Stimulated activated CD8-positive, alpha-beta memory T cell treated with anti-CD3 and anti-CD28 coated beads, Interleukin-15, amount 100 ng/mL, for 4 hours (primary cell): ENCODE results near the gene GPR37L1.
A peak's percentile ranks its signal among the peaks of the same experiment; 100 is the strongest.
"Not testable (repeated sequence)": the region's sequence is repeated elsewhere in the genome, so short reads cannot be mapped to it uniquely, and the experiment has no call there.

Experiments used
- DNase-seq, 2 donors: peaks; one replicate each; pipeline ENCODE4 v3.0.0-alpha.2; 2020; ENCODE audit warnings: low read depth in 2 of 2

The GPR37L1 gene

DNA sequence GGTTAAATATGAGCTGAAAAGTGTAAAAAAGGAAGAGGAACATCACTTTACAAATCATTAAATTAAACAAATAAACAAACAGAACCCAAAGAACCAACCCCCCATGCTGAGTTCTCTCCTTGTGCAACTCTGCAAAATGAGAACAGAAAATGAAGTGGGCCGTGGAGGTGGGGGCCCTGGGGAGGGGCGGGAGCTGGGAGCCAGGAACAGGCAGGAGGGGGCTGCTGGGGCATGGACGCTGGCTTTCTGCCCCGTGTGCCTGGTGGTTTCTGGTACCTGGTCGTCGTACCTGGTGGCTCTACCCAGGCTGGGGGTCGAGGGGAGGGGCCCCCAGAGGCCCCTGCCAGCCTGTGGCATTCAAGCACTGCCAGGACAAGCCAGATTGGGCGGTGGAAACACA is 10.8 kb downstream of the GPR37L1 start:
- DNase-seq: no peak

DNA sequence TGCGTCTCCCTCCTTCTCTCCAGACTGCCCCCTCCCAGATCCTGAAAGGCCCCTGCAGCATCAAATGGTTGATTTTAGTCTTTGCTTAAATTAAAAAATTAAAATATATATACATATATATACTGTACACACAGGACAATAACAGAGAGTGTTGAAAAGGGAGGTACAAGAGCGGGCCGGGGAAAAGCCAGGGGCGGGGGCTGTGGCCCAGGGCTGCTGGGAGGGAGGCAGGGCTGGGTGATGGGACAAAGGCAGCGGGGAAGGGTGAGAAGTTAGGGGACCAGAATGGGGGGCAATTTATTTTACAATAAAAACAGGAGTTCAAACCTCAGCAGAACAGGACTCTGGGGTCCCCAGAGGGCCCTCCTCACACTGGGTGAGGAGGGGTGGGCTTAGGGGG is 11.3 kb downstream of the GPR37L1 start:
- DNase-seq: no peak

DNA sequence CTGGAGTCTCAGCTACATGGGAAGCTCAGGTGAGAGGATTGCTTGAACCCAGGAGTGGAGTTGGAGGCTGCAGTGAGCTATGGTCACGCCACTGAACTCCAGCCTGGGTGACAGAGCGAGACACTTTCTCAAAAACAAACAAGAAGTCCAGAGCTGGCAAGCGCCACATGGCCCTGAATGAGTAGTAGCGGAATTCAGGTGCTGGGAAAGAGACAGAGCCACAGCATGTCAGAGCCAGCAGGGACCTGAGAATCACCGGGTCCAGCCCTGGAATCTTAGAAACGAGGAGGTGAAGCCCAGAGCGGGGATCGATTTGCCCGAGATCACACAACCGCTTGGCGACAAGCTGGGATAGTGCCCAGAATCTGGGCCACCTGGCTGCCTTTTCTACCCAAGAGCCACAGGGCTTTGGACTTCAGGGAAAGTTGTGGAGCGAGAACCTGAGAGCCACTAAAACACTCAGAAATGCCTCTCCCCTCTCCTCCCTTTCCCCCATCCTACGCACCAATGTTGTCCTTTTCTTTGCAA is 12.0 kb downstream of the GPR37L1 start:
- DNase-seq: no peak

DNA sequence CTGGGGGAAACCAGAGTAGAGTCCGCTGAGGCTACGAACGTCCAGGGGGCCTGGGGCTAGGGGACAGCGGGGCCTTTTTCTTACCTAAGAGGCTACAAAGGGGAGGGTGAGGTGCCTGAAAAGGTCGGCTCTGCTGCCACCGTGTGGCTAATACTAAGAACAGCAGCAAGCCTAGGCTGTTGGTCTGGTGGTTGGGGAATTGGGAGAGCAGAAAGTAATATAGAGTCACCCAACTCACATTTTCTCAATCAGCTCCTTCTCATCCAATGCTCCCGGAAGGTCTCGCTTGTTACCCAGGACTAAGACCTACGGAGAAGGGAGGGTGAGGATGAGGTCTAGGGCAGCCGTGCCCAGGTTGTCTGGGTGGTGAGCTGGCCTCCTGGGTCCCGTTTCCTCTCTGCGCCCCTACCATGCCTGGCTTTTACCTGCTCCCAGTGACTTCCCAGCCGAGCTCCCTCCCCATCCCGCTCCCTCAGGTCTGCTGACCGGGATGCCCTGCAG is 12.6 kb downstream of the GPR37L1 start:
- DNase-seq: no peak

DNA sequence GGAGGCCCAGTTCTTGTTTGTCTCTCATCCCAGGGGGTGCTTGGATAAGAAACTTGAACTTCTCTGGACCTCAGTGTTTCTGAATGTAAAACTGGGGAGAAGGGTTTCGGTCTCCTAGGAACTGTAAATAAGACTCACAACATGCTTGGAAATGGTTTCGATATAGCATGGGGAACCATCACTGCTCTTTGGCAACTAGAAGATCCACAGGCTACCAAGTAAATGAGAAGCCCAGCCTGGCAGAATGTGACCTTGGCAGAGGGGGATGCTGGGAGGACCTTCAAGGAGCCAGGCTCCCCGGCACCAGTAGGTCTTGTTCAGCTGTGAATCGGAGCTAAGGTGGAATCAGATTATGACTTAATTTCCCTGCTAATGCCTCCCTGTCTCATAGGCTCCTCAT is 18.1 kb downstream of the GPR37L1 start:
- no peak for DNase-seq

DNA sequence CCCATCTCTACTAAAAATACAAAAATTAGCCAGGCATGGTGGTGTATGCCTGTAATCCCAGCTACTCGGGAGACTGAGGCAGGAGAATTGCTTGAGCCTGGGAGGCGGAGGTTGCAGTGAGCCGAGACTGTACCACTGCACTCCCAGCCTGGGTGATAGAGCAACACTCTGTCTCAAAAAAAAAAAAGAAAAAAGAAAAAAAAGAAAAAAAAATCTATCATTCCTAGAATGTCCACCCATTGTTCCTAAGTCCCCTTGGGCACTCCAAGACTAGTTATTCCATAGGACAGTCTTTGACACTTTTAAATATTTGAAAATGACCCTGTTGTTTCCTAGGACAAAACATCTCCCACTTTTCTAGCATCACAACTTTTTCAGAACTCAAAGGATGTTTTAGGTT is 18.8 kb downstream of the GPR37L1 start:
- DNase-seq: not testable (repeated sequence)

DNA sequence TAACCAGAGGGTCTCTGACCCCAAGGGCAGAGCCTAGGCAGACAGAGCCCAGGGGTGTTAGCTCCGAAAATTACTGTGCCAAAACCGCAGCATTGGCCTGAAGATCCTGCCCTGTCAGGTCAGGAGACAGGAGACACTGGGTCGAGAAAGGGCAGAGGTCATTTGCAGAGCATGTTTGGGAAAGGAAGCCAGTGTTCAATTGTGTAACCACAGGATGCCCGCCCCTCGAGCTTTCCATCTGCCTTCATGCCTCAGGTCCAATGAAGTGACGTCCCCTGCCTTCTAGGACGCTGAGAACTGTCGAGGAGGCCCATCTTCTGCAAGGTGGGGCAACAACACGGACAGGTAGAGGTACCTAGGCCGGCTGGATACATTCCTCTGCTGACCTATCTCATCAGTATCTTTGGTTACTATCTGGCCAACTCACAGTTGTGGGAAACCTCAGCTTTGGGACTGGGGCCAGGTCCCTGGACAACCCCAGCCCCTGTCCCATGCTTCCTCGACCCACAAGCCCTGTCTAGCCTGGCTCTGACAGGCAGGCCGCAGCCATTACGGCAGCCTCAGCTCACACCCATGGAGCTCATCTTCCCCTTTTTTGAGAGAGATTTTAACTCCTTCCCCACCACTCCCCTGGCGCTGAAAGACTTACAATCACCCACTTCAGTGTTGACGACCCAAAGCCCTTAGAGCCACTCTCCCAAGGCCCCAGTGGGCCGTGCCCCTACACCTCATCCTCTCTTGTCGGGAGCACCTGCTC is 20.5 kb downstream of the GPR37L1 start:
- DNase-seq: no peak

DNA sequence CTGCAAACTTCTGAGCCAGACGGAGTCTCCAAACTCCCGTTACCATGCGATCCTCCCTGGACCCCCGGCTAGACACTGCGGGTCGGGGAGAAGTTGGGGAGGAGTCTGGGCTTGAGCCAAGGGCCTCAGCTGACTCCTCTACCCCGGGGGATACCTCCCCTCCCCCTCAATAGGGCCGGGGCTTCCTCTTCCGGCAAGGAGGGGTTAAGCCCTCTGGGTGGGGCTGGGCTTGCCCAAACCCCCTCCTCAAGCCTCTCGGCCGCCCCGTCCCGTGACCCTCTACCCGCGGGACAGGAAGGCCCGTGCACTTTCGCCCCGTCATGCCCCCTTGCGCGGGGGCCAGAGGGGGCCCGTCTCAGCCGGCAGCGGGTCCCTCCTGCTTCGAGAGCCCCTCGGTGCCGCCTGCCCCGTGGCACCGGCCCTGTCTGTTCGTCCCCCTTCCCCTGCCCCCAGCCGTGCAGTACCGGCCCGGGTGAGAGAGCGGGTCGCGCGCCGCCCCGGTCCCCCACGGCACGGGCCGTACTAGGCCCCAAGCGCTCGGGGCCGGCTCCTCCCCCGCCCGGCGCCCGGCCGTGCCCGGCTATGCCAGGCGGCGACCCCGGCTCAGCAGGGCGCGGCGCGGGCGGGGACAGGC is 21.2 kb downstream of the GPR37L1 start:
- DNase-seq: no peak

DNA sequence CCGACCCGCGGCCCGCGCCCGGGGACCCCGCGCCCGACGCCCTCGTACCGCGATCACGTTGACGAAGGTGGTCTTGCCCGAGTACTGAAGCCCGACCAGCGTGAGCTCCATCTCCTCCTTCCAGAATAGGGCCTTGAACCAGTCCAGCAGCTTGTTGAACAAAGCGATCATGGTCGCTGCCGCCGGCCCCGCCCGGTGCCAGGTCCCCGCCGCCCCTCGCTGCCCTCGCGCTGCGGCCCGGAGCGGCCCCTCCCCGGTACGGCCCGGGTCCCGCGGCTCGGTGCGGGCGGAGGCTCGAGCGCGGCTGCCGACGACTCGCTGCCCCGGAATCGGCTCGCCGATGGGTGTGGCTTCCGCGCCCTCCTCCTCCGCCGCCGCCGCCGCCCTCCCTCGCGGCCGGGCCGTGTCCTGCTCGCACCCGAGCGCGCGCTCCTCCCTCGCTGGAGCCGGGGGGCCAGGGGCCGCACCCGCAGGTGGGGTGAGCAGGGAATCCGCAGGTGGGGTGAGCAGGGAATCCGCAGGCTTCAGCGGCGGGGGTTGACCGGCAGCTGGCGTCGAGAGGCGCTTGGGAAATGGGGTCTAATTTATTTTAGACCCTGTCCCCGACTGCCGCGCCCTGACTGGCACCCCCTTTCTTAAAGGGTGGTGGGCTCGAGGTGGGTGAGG is 21.8 kb downstream of the GPR37L1 start, which contains the start of gene ARL8A:
ARL8A (minus strand) TSS at position 336 of the 666 bp plus-strand sequence; CDS start at position 171, 165 bp downstream.
- DNase-seq: peak in 1 of 2 donors; percentile 45

DNA sequence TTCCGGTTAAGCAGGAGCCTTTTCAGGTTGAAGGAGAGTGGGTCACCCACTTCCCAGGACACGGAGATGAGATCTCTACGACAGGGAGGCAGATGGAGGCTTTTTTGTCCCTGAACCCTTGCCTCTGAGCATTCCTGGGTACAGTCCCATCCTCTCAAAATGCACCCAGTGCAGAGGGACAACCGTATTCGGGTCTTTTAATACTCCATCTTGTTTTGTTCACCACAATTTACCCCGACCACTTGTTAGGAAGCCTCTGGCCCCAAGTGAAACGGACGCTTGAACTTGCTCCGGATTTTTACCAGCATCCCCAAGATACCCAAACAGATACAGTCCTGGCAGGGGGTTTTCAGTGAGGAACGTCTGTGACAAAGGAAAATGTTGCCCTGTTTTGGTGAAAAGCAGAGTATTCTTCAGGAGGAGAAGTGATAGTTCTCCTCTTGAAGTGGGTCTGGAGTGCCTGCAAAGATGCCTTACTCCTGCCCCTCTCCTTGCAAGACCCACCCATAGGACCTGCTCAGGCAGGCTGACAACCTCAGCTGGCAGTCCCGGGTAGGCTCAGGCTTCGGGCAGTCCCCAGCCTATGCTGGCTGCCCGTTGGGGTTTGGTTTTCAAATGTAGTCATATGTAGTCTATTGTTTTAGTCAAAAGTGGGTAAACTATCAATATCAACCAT is 22.5 kb downstream of the GPR37L1 start:
- no peak for DNase-seq

DNA sequence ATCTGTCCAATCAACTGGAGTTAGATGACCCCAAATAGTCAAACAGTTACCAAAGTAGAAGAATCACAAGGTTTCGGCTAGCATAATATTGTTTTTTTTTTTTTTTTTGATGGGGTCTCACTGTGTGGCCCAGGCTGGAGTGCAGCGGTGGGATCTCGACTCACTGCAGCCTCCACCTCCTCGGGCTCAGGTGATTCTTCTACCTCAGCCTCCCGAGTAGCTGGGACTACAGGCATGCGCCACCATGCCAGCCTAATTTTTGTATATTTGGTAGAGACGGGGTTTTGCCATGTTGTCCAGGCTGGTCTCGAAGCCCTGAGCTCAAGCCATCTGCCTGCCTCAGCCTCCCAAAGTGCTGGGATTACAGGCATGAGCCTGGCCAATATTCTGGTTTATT is 23.0 kb downstream of the GPR37L1 start:
- not testable (repeated sequence) for DNase-seq

DNA sequence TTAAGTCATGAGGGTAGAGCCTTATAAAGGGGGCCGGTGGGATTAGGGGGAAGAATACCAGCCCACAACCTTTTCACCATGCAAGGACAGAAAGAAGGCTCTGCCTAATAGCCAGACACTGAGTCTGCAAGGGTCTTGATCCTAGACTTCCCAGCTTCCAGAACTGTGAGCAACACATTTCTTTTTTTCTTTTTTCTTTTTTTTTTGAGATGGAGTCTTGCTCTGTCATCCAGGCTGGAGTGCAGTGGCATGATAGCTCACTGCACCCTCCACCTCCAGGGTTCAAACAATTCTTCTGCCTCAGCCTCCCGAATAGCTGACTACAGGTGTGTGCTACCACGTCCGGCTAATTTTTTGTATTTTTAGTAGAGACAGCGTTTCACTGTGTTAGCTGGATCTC is 23.6 kb downstream of the GPR37L1 start:
- no peak for DNase-seq

DNA sequence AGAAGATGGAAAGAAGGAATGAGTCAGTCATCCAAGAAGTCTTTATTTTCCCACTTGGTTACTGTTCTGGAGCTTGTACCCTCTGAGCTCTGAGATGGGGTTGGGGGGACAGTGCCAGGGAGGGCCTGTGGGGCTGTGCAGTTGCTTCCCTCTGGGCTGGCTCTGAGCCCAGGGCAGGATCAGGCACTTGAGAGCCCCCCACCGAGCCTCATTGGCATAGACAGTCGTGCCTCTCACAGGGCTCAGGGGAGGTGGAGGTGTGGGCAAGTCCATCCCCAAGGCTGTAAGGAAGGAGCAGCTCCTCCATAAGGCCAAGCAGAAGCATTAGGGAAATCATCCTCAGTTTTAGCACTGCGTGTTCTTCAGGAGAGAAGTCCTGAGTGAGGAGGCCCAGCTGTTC is 24.3 kb downstream of the GPR37L1 start:
- DNase-seq: no peak

DNA sequence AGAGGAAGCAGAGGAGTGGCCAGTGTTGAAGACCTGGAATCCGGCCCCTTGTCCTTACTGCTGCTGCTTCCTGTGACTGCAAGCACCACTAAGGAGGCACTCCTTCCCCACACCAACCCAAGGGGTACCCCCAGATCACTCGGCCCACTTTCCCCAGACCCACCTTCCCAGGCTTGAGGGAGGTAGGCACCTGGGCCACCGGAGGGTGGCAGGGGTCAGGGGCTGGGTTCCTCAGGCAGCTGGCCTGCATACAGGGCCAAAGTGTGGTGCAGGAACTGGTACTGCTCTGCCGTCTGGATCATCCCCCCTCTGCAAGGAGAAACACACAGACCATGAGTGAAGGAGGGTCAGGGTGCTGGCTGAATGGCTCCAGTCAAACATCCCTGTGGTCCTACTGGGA is 25.7 kb downstream of the GPR37L1 start:
- no peak for DNase-seq

DNA sequence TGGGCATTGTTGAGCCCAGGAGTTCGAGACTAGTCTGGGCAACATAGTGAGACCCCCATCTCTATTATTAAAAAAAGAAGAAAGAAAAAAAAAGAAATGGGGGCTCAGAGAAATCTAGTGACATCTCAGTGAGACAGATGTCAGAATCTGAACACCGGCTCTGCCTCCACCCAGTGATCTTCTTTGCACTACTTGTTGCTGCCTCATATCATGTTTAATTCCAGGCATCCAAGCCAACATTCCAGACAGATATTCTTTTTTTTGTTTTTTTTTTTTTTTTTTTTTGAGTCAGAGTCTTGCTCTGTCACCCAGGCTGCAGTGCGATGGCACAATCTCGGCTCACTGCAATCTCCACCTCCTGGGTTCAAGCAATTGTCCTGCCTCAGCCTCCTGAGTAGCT is 26.8 kb downstream of the GPR37L1 start:
- no peak for DNase-seq

DNA sequence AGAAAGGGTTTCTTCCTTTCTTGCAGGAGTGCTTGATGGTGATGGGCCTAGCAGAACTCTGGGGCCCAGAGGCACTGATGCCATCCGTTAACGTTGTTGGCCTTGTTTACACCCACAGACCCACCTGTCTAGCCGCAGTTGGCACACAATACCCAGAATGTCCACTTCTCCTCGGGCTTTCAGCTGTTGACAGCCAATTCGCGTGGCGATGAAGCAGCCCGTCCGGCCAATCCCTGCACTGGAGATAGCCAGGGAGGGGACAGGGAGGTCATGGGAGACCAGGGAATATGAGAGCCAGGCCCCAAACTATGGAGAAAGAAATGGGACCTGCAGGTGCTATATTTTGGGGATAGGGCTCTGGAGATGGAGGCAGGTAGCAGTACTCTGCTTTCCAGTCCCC is 27.5 kb downstream of the GPR37L1 start:
- no peak for DNase-seq

DNA sequence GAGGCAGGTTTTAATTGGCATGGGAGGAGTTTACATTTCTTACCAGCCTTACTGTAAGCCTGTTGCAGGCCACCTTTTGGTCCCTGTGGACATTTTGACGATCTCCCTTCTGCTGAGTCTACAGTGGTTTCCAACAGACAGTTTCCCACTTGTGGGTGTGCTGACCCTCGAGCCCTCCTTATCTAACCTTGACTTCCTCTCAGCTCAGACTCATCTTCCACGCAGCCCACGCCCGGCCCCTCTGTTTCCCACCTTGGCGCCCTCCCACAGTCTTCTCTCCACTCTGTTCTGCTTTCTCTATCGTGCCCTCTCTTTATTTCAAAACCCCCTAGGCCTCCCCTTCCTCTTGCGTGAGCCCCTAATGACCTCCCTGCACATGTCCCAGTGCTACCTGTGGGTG is 27.9 kb downstream of the GPR37L1 start:
- no peak for DNase-seq

DNA sequence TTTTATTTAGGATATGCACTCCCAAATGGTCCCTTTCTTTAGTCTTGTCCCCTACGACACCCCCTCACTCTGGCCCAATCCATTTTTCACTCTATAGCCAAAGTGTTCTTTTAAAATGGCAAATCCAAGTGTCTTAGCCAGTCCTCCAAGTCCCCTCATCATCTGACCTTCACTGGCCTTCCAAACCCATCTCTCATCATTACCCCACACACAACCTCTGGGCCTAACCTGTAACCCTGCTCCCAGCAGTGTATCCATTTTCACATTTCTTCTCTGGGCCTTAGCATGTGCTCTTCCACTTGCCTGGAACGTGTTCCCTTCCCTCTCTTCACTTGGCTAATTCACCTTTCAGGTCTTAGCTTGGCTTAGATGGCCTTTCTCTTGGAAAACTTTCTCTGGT is 28.3 kb downstream of the GPR37L1 start:
- no peak for DNase-seq

DNA sequence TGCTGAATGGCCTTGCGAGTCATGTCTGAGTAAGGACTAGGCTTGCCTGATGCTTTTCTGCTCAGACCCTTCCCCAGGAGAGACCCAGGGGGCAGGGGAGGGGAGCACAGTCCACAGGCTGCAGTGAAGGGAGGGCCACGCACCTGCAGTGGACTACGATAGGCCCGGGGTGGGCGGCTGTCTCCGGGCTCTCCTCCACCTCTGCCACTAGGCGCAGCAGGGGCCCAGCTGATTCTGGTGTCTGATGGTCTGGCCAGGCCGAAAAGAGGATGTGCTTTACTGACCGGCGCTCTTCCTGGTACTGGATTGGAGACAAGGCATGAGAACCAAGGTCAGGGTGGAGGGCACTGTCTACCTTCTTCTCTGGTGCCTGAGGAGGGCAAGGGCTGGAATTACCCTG is 29.7 kb downstream of the GPR37L1 start:
- no peak for DNase-seq

DNA sequence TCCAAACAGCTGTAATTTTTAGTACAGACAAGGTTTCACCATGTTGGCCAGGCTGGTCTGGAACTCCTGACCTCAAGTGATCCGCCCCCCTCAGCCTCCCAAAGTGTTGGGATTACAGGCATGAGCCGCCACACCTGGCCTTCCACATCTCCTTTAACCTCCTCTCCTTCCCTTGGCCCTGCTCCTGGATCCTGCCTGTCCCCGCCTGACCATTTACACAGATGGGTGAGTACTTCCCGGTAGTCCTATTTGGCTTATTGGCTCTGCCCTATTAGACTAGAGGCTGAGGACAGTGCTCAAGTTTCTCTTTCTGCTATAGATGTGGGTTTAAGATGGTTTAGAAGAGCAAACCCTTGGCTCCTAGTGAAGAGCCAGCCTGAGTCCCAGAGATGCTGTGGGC is 30.6 kb downstream of the GPR37L1 start:
- no peak for DNase-seq

DNA sequence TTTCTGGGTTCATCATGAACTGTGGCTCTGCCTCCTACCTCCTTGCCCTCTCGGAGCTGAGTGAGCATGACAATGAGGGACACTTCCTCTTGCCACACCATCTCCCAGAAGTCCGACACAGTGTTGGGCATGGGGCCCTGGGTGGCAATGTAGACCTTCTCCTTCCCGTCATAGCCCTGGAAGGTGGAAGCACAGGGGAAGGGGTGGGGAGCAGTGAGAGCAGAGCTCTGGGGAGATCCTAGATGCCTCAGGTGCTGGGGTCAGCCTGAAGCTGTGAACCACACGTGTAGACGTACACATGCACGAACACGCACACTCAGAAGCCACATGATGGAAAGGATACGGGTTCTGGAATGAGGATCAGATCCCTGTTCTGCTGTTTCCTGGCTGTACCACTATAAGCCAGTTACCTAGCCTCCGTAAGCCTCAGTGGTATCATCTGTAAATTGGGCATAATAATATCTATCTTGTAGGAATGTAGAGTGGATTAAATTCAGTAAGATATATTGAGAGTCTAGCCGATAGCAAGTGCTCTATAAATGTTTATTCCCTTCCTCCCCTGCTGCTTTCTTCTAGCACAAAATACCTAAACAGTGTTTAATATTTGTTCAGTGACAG is 31.5 kb downstream of the GPR37L1 start:
- no peak for DNase-seq
